ENCODE measurements around the gene GMPR2. TPM values are rescaled to one million over a fixed set of nuclear protein-coding genes. Genes with fewer than 3 reads are reported as not detected.
A peak's percentile ranks its signal among the peaks of the same experiment; 100 is the strongest.

The GMPR2 gene
- total and polyA plus RNA-seq, 2 experiments from 2014 or later = 60.6 to 70.6 TPM

DNA sequence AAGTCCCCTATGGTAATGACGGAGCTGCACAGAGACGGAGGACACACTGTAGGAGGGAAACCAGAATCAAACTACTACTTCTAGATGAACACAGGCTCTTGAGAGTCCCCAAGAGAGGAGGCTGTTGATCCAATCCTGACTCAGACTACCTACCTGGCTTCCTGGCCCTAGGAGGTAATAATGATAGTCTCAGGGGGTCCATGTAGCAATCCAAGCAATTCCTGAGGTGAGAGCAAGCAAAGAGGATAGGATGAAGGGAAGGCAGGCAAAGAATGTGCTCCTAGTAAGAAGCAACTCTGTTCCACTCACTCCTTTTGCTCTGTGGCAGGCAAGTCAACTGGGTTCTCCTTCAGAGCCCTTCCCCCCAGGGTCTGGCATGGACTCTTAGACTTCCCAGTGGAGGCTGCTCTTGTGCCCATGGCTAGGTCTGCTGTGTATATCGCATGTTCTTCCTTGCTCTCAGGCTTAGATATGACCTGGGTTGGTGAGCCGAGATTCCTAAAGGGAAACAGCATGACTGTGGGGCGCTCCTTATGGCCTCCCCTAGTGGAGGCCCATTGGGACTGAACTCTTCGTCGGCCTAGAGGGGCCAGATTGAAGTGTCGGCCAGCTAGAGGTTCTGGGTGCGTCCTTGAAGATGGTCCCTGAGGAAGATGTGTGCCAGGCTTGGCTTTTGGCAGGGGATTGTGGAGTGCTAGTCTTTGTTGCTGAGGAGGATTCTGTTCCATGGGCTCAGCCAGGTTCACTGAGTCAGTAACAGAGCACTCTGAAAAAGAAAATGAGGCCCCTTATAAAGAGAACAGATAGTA lies 7.6 kb downstream of the GMPR2 start (continued):
- TF ChIP-seq, protein P1, sequence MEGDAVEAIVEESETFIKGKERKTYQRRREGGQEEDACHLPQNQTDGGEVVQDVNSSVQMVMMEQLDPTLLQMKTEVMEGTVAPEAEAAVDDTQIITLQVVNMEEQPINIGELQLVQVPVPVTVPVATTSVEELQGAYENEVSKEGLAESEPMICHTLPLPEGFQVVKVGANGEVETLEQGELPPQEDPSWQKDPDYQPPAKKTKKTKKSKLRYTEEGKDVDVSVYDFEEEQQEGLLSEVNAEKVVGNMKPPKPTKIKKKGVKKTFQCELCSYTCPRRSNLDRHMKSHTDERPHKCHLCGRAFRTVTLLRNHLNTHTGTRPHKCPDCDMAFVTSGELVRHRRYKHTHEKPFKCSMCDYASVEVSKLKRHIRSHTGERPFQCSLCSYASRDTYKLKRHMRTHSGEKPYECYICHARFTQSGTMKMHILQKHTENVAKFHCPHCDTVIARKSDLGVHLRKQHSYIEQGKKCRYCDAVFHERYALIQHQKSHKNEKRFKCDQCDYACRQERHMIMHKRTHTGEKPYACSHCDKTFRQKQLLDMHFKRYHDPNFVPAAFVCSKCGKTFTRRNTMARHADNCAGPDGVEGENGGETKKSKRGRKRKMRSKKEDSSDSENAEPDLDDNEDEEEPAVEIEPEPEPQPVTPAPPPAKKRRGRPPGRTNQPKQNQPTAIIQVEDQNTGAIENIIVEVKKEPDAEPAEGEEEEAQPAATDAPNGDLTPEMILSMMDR (conservative IDR thresholded peaks at IDR 0.05; ENCODE audit: low read depth in 2 of 2) = 0 out of 4 replicates have a peak, but pooled peaks of 1 of the 2 experiments have one; percentile 11
- no peak for TF ChIP-seq NANOG (IDR thresholded peaks at IDR 0.05; ENCODE audit: borderline replicate concordance)
- no peak for TF ChIP-seq STAT1 (IDR thresholded peaks at IDR 0.05; ENCODE audit: unreplicated experiment)
- TF ChIP-seq POLR2AphosphoS5 (IDR thresholded peaks at IDR 0.05; ENCODE audit: low read depth) = no peak

DNA sequence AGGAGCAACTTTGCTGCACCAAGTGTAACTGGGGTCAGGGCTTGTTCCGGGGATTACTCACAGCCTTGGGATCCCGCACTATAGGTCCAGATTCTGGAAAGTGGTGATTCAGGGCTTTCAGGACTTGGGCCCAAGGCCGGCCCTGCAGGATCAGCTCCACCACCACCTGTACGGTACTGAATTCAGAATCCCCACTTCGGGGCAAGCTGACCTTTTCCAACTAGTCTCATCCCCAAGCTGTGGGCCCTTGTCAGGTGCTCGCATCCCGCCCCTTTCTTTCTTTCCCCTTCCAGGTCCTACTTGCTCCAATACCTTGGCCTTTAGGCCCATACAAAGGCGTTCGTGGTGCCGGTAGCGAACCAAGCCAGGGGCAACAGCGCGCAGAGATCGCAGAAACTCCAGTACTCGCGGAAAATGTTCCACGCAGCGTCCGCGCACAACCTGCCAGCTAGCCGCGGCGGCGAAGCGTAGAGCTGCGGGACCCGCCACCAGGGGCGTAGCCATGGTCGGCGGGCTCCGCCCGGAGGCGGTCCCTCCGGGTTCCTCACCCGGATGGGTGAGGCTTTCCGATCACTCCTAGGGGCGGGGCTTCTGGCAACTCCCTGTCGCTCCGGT lies 9.2 kb downstream of the GMPR2 start:
- Histone ChIP-seq H3K27me3 (ENCODE audit: insufficient read depth) (peaks cover 3% of the 10 kb centered on the region; the same call in 1 of the 2 replicates), H2AFZ (peak overlapping the region; percentile 96), H3K9me2 (ENCODE audit: insufficient read depth) (no peaks in the 10 kb centered on the region), H3K4me1 (ENCODE audit: insufficient read depth) (peaks cover 10% of the 10 kb centered on the region), H3K27ac (ENCODE audit: low read depth) (peak overlapping the region; percentile 89), H4K20me1 (replicated peaks; ENCODE audit: insufficient read depth) (no peaks in the 10 kb centered on the region; the same call in 1 of the 2 replicates), H3K36me3 (ENCODE audit: insufficient read depth) (peaks cover 9% of the 10 kb centered on the region; the same call in 1 of the 2 replicates), H3F3A (replicated peaks; ENCODE audit: low read depth) (peaks cover 11% of the 10 kb centered on the region), H3K4me3 (peak overlapping the region; percentile 98), H3K4me2 (peak overlapping the region; percentile 77), H3K79me2 (replicated peaks; ENCODE audit: insufficient read depth) (0 out of 2 replicates have a peak, but pooled peaks cover 2% of the 10 kb centered on the region)
- Mint-ChIP-seq H3K36me3 (ENCODE audit: low read depth) (peaks cover 40% of the 10 kb centered on the region), H3K4me1 (peaks cover 8% of the 10 kb centered on the region), H3K27me3 (ENCODE audit: insufficient read depth, low read depth, poor library complexity) (peaks cover 17% of the 10 kb centered on the region), H3K9me3 (no peaks in the 10 kb centered on the region), H3K4me3 (peak overlapping the region; percentile 97), H3K27ac (peak overlapping the region; percentile 99)
- peak; percentile 90 for ATAC-seq
- peak; percentile 97 for DNase-seq (ENCODE audit: low spot score)
- TF ChIP-seq POLR2AphosphoS5 (IDR thresholded peaks at IDR 0.05; ENCODE audit: low read depth) = no peak
- TF ChIP-seq, protein P2, sequence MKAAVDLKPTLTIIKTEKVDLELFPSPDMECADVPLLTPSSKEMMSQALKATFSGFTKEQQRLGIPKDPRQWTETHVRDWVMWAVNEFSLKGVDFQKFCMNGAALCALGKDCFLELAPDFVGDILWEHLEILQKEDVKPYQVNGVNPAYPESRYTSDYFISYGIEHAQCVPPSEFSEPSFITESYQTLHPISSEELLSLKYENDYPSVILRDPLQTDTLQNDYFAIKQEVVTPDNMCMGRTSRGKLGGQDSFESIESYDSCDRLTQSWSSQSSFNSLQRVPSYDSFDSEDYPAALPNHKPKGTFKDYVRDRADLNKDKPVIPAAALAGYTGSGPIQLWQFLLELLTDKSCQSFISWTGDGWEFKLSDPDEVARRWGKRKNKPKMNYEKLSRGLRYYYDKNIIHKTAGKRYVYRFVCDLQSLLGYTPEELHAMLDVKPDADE (IDR thresholded peaks at IDR 0.05) = no peak
- TF ChIP-seq, protein P1 (conservative IDR thresholded peaks at IDR 0.05; ENCODE audit: low read depth in 2 of 2) = peak; percentile 1 to 42; a peak in 1 of 4 replicates
- TF ChIP-seq, protein P3, sequence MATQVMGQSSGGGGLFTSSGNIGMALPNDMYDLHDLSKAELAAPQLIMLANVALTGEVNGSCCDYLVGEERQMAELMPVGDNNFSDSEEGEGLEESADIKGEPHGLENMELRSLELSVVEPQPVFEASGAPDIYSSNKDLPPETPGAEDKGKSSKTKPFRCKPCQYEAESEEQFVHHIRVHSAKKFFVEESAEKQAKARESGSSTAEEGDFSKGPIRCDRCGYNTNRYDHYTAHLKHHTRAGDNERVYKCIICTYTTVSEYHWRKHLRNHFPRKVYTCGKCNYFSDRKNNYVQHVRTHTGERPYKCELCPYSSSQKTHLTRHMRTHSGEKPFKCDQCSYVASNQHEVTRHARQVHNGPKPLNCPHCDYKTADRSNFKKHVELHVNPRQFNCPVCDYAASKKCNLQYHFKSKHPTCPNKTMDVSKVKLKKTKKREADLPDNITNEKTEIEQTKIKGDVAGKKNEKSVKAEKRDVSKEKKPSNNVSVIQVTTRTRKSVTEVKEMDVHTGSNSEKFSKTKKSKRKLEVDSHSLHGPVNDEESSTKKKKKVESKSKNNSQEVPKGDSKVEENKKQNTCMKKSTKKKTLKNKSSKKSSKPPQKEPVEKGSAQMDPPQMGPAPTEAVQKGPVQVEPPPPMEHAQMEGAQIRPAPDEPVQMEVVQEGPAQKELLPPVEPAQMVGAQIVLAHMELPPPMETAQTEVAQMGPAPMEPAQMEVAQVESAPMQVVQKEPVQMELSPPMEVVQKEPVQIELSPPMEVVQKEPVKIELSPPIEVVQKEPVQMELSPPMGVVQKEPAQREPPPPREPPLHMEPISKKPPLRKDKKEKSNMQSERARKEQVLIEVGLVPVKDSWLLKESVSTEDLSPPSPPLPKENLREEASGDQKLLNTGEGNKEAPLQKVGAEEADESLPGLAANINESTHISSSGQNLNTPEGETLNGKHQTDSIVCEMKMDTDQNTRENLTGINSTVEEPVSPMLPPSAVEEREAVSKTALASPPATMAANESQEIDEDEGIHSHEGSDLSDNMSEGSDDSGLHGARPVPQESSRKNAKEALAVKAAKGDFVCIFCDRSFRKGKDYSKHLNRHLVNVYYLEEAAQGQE (IDR thresholded peaks at IDR 0.05; ENCODE audit: unreplicated experiment) = no peak
- no peak for TF ChIP-seq ZNF331 (CRISPR knock-in tag; IDR thresholded peaks at IDR 0.05; ENCODE audit: low read depth)
- TF ChIP-seq STAT1 (IDR thresholded peaks at IDR 0.05; ENCODE audit: unreplicated experiment) = no peak
- TF ChIP-seq EZH2phosphoT487 (IDR thresholded peaks at IDR 0.05; ENCODE audit: unreplicated experiment) = no peak
- TF ChIP-seq ZNF114 (CRISPR knock-in tag; IDR thresholded peaks at IDR 0.05) = no peak
